HuH-7 (cell line): ENCODE measurements around the gene HSD3B2.

Source experiments
- DNase-seq: peaks from one replicate; pipeline ENCODE4 v3.0.0; 2011; ENCODE audit warnings: low spot score

Gene HSD3B2

GRCh38 chr1:119462964-119463363 is 48.0 kb downstream of the HSD3B2 start:
- DNase-seq, result no peak

GRCh38 chr1:119463569-119463968 is 48.6 kb downstream of the HSD3B2 start:
- no peak for DNase-seq

- DNase-seq, result no peak
Measured at GRCh38 chr1:119466445-119466844, 51.5 kb downstream of the HSD3B2 start.

- DNase-seq, result no peak
Measured at GRCh38 chr1:119467219-119467618, 52.3 kb downstream of the HSD3B2 start.

- no peak for DNase-seq
Measured at GRCh38 chr1:119467857-119468668, 53.1 kb downstream of the HSD3B2 start.

GRCh38 chr1:119469741-119470140 is 54.8 kb downstream of the HSD3B2 start:
- no peak for DNase-seq

GRCh38 chr1:119470377-119470776 is 55.4 kb downstream of the HSD3B2 start:
- no peak for DNase-seq

GRCh38 chr1:119470958-119471357 is 56.0 kb downstream of the HSD3B2 start:
- DNase-seq, result no peak

- no peak for DNase-seq
Measured at GRCh38 chr1:119471566-119471965, 56.6 kb downstream of the HSD3B2 start.

GRCh38 chr1:119472080-119472818 is 57.3 kb downstream of the HSD3B2 start:
- no peak for DNase-seq
